H9 (cell line): ENCODE data around the gene PLCXD1. TPM values are rescaled to one million over a fixed set of nuclear protein-coding genes. Genes with fewer than 3 reads are reported as not detected.

Source experiments
- DNase-seq: peaks from one replicate; pipeline ENCODE4 v3.0.0-alpha.2; 2017
- H2AFZ ChIP-seq: one replicate; pipeline ENCODE4 v1.6.1; 2013; ENCODE audit warnings: mild to moderate bottlenecking, low read length, control low read depth, moderate library complexity
- H2AK5ac ChIP-seq: 2 replicates; pipeline ENCODE4 v1.6.1; 2013; ENCODE audit warnings: low read length, control low read depth, mixed read lengths; ENCODE audit not compliant: insufficient read length
- H2BK120ac ChIP-seq: one replicate; pipeline ENCODE4 v1.6.1; 2013; ENCODE audit warnings: low read depth, mild to moderate bottlenecking, low read length, control low read depth, inconsistent platforms; ENCODE audit not compliant: poor library complexity, severe bottlenecking
- H2BK12ac ChIP-seq: 2 replicates; pipeline ENCODE4 v1.6.1; 2013; ENCODE audit warnings: low read length, control low read depth, mixed read lengths, low read depth; ENCODE audit not compliant: insufficient read length
- H2BK15ac ChIP-seq: 2 replicates; pipeline ENCODE4 v1.6.1; 2013; ENCODE audit warnings: low read depth, low read length, control low read depth
- H2BK20ac ChIP-seq: one replicate; pipeline ENCODE4 v1.6.1; 2013; ENCODE audit warnings: low read depth, mild to moderate bottlenecking, low read length, control low read depth, inconsistent platforms; ENCODE audit not compliant: poor library complexity, severe bottlenecking
- H2BK5ac ChIP-seq: 2 replicates; pipeline ENCODE4 v1.6.1; 2013; ENCODE audit warnings: low read length, control low read depth, mixed read lengths; ENCODE audit not compliant: insufficient read length
- H3K14ac ChIP-seq: 2 replicates; pipeline ENCODE4 v1.6.1; 2013; ENCODE audit warnings: low read length, control low read depth; ENCODE audit not compliant: insufficient read depth
- H3K18ac ChIP-seq: 2 replicates; pipeline ENCODE4 v1.6.1; 2013; ENCODE audit warnings: low read depth, mild to moderate bottlenecking, mixed read lengths, low read length, control low read depth; ENCODE audit not compliant: insufficient read length
- H3K23ac ChIP-seq: 2 replicates; pipeline ENCODE4 v1.6.1; 2013; ENCODE audit warnings: low read length, control low read depth, mixed read lengths, low read depth; ENCODE audit not compliant: insufficient read length
- H3K23me2 ChIP-seq: 2 replicates; pipeline ENCODE4 v1.6.1; 2013; ENCODE audit warnings: low read depth, mild to moderate bottlenecking, mixed read lengths, low read length, control low read depth; ENCODE audit not compliant: insufficient read length, poor library complexity, severe bottlenecking
- H3K27ac ChIP-seq: 2 replicates; pipeline ENCODE4 v1.5.1; 2013; ENCODE audit warnings: low read length, control low read depth, mixed read lengths, low read depth; ENCODE audit not compliant: insufficient read length
- H3K27me3 ChIP-seq: 2 replicates; pipeline ENCODE4 v1.6.1; 2013; ENCODE audit warnings: low read length, control low read depth, inconsistent platforms; ENCODE audit not compliant: insufficient read depth
- H3K4ac ChIP-seq: 2 replicates; pipeline ENCODE4 v1.6.1; 2013; ENCODE audit warnings: low read depth, mild to moderate bottlenecking, control low read depth, inconsistent platforms, low read length, moderate library complexity
- H3K4me1 ChIP-seq: 2 replicates; pipeline ENCODE4 v1.6.1; 2013; ENCODE audit warnings: low read length, control low read depth, inconsistent platforms; ENCODE audit not compliant: insufficient read depth
- H3K4me2 ChIP-seq: 2 replicates; pipeline ENCODE4 v1.6.1; 2013; ENCODE audit warnings: low read length, control low read depth, mixed read lengths; ENCODE audit not compliant: insufficient read length, insufficient read depth
- H3K56ac ChIP-seq: 2 replicates; pipeline ENCODE4 v1.6.1; 2013; ENCODE audit warnings: low read depth, mild to moderate bottlenecking, mixed read lengths, low read length, control low read depth; ENCODE audit not compliant: insufficient read length
- H3K79me1 ChIP-seq: 2 replicates; pipeline ENCODE4 v1.6.1; 2013; ENCODE audit warnings: low read depth, mild to moderate bottlenecking, moderate library complexity, low read length, control low read depth, inconsistent platforms; ENCODE audit not compliant: insufficient read depth, poor library complexity, severe bottlenecking
- H3K79me2 ChIP-seq: 2 replicates; pipeline ENCODE4 v1.6.1; 2013; ENCODE audit warnings: low read length, control low read depth, inconsistent platforms; ENCODE audit not compliant: insufficient read depth
- H3K9ac ChIP-seq: 2 replicates; pipeline ENCODE4 v1.6.1; 2013; ENCODE audit warnings: low read length, control low read depth, mixed read lengths; ENCODE audit not compliant: insufficient read length; ENCODE audit errors: extremely low read depth
- H3K9me3 ChIP-seq: one replicate; pipeline ENCODE4 v1.6.1; 2013; ENCODE audit warnings: low read depth, low read length, inconsistent platforms; ENCODE audit not compliant: control insufficient read depth
- H3T11ph ChIP-seq: one replicate; pipeline ENCODE4 v1.6.1; 2013; ENCODE audit warnings: mild to moderate bottlenecking, low read length, control low read depth, inconsistent platforms
- H4K20me1 ChIP-seq: one replicate; pipeline ENCODE4 v1.6.1; 2013; ENCODE audit not compliant: control insufficient read depth, insufficient read length, insufficient read depth
- H4K5ac ChIP-seq: 2 replicates; pipeline ENCODE4 v1.6.1; 2013; ENCODE audit warnings: low read depth, mild to moderate bottlenecking, mixed read lengths, low read length, control low read depth; ENCODE audit not compliant: insufficient read length
- H4K8ac ChIP-seq: replicated peaks from 2 replicates; pipeline ENCODE4 v1.6.1; 2013; ENCODE audit warnings: low read length, control low read depth, mixed read lengths, low read depth; ENCODE audit not compliant: insufficient read length
- H4K91ac ChIP-seq: 2 replicates; pipeline ENCODE4 v1.6.1; 2013; ENCODE audit warnings: low read depth, mild to moderate bottlenecking, moderate library complexity, mixed read lengths, low read length, control low read depth; ENCODE audit not compliant: insufficient read length
- H3K27ac Mint-ChIP-seq, 3 experiments: 2 replicates in 2 of 3; 3 replicates in 1 of 3; pipeline ENCODE4 v1.8.0; 2020 to 2021; ENCODE audit warnings: mixed read lengths in 3 of 3, mild to moderate bottlenecking in 1 of 3, moderate library complexity in 1 of 3
- H3K27me3 Mint-ChIP-seq: 2 replicates; pipeline ENCODE4 v1.8.0; 2021; ENCODE audit warnings: low read depth, mild to moderate bottlenecking, moderate library complexity, mixed read lengths
- H3K36me3 Mint-ChIP-seq, 3 experiments: 2 replicates in 2 of 3; 3 replicates in 1 of 3; pipeline ENCODE4 v1.8.0; 2020 to 2021; ENCODE audit warnings: low read depth in 3 of 3, mixed read lengths in 3 of 3; ENCODE audit not compliant: insufficient read depth in 1 of 3
- H3K4me1 Mint-ChIP-seq, 2 experiments: 2 replicates each; pipeline ENCODE4 v1.8.0; 2020; ENCODE audit warnings: mixed read lengths in 2 of 2
- H3K4me3 Mint-ChIP-seq, 2 experiments: 2 replicates in 1 of 2; 3 replicates in 1 of 2; pipeline ENCODE4 v1.8.0; 2020 to 2021; ENCODE audit warnings: mild to moderate bottlenecking in 2 of 2, mixed read lengths in 2 of 2, moderate library complexity in 1 of 2
- H3K9me3 Mint-ChIP-seq, 2 experiments: 2 replicates in 1 of 2; 3 replicates in 1 of 2; pipeline ENCODE4 v1.8.0; 2020; ENCODE audit warnings: mild to moderate bottlenecking in 2 of 2, mixed read lengths in 2 of 2, moderate library complexity in 1 of 2
- CTCF ChIP-seq: fragments of 200-600 bp; sonication (generic); conservative IDR thresholded peaks from 3 replicates; pipeline ENCODE4 v1.8.0; 2021; ENCODE audit warnings: antibody characterized with exemption, mild to moderate bottlenecking
- WGBS: extraction: QIAGEN DNeasy Blood & Tissue Kit; methylation state at CpG from one replicate; pipeline ENCODE4 v1.1.7; 2013; ENCODE audit warnings: missing lambda C conversion rate, low lambda C conversion rate, mixed read lengths; ENCODE audit not compliant: insufficient read length; ENCODE audit errors: extremely low coverage; 5-methylcytosine and 5-hydroxymethylcytosine counted together
- total RNA-seq: library from RNA; stranded (reverse); gene quantifications from 2 replicates; pipeline ENCODE4 v1.2.1, GENCODE V29; 2021

Gene PLCXD1
- total RNA-seq, 1 experiment from 2014 or later = 96.5 TPM

GRCh38 chrX:275967-276580 is 5.1 kb upstream of the PLCXD1 start:
- Histone ChIP-seq H3K14ac (peak overlapping the region; percentile 43; the same call in 1 of the 2 replicates), H3K27me3 (no peaks in the 10 kb centered on the region), H3K79me1 (no peaks in the 10 kb centered on the region), H2BK20ac (no peak overlapping the region), H4K8ac (no peak overlapping the region), H3K4ac (no peak overlapping the region), H2BK12ac (no peak overlapping the region), H3K18ac (no peak overlapping the region), H2AK5ac (no peak overlapping the region), H3K23me2 (peaks cover 17% of the 10 kb centered on the region), H2AFZ (no peak overlapping the region), H2BK5ac (no peak overlapping the region), H3K79me2 (peaks cover 2% of the 10 kb centered on the region; the same call in 1 of the 2 replicates), H3T11ph (no peak overlapping the region), H2BK15ac (no peak overlapping the region), H3K9ac (no peak overlapping the region), H3K4me1 (peaks cover 4% of the 10 kb centered on the region; the same call in 1 of the 2 replicates), H3K27ac (no peak overlapping the region), H3K9me3 (no peaks in the 10 kb centered on the region), H4K20me1 (no peaks in the 10 kb centered on the region), H4K91ac (no peak overlapping the region), H3K4me2 (peak overlapping the region; percentile 50), H2BK120ac (no peak overlapping the region), H4K5ac (no peak overlapping the region), H3K23ac (no peak overlapping the region), H3K56ac (no peak overlapping the region)
- Mint-ChIP-seq H3K4me1 (peaks cover 15 to 19% of the 10 kb centered on the region in 2 experiments), H3K4me3 (peak overlapping the region; percentile 74 to 85), H3K36me3 (peaks cover 9 to 17% (median 15%) of the 10 kb centered on the region in 3 experiments), H3K9me3 (no peaks in the 10 kb centered on the region), H3K27me3 (no peaks in the 10 kb centered on the region), H3K27ac (no peak overlapping the region)
- DNase-seq = peak; percentile 88
- no peak for TF ChIP-seq CTCF
- WGBS = no CpG with 5 or more reads among the region's 36 CpGs
